Mesendoderm (in vitro differentiated cells): ENCODE data around the gene MGAT5. TPM values are rescaled to one million over a fixed set of nuclear protein-coding genes. Genes with fewer than 3 reads are reported as not detected.

Experiments
- DNase-seq: peaks from one replicate; pipeline ENCODE4 v3.0.0; 2013
- H2AK5ac ChIP-seq: 2 replicates; pipeline ENCODE4 v1.6.1; 2013; ENCODE audit warnings: low read length, inconsistent platforms
- H2BK120ac ChIP-seq: 2 replicates; pipeline ENCODE4 v1.6.1; 2013; ENCODE audit warnings: low read depth, mild to moderate bottlenecking, low read length, moderate library complexity, mixed read lengths
- H2BK15ac ChIP-seq: replicated peaks from 2 replicates; pipeline ENCODE4 v1.6.1; 2013; ENCODE audit warnings: low read depth, mild to moderate bottlenecking, moderate library complexity
- H2BK5ac ChIP-seq: 2 replicates; pipeline ENCODE4 v1.6.1; 2013; ENCODE audit warnings: low read length, inconsistent platforms
- H3K18ac ChIP-seq: 2 replicates; pipeline ENCODE4 v1.6.1; 2013; ENCODE audit warnings: mild to moderate bottlenecking, low read length, mixed read lengths
- H3K23ac ChIP-seq: one replicate; pipeline ENCODE4 v1.6.1; 2013; ENCODE audit warnings: low read length
- H3K27ac ChIP-seq: 2 replicates; pipeline ENCODE4 v1.5.1; 2013; ENCODE audit warnings: low read depth, mild to moderate bottlenecking, inconsistent platforms, low read length, moderate library complexity
- H3K27me3 ChIP-seq: 2 replicates; pipeline ENCODE4 v1.6.1; 2013; ENCODE audit warnings: low read length, control low read depth, mild to moderate bottlenecking, inconsistent platforms; ENCODE audit not compliant: insufficient read depth, poor library complexity
- H3K36me3 ChIP-seq: 2 replicates; pipeline ENCODE4 v1.6.1; 2013; ENCODE audit warnings: low read length, inconsistent platforms; ENCODE audit not compliant: control insufficient read depth, insufficient read depth
- H3K4ac ChIP-seq: one replicate; pipeline ENCODE4 v1.6.1; 2013; ENCODE audit warnings: low read depth, mild to moderate bottlenecking, low read length, moderate library complexity
- H3K4me1 ChIP-seq: 2 replicates; pipeline ENCODE4 v1.6.1; 2013; ENCODE audit warnings: low read depth, low read length, inconsistent platforms; ENCODE audit not compliant: control insufficient read depth
- H3K4me2 ChIP-seq: 2 replicates; pipeline ENCODE4 v1.6.1; 2013; ENCODE audit warnings: low read length
- H3K4me3 ChIP-seq: 2 replicates; pipeline ENCODE4 v1.5.1; 2013; ENCODE audit warnings: mild to moderate bottlenecking, low read length
- H3K56ac ChIP-seq: one replicate; pipeline ENCODE4 v1.6.1; 2013; ENCODE audit warnings: low read length
- H3K79me1 ChIP-seq: 2 replicates; pipeline ENCODE4 v1.6.1; 2013; ENCODE audit warnings: low read length, inconsistent platforms
- H3K79me2 ChIP-seq: 2 replicates; pipeline ENCODE4 v1.6.1; 2013; ENCODE audit warnings: mild to moderate bottlenecking, low read length; ENCODE audit not compliant: control insufficient read depth, insufficient read depth
- H3K9ac ChIP-seq: 2 replicates; pipeline ENCODE4 v1.6.1; 2013; ENCODE audit warnings: low read length, inconsistent platforms
- H4K5ac ChIP-seq: one replicate; pipeline ENCODE4 v1.6.1; 2013; ENCODE audit warnings: low read length
- H4K8ac ChIP-seq: one replicate; pipeline ENCODE4 v1.6.1; 2013; ENCODE audit warnings: low read depth, mild to moderate bottlenecking, control low read depth, low read length, moderate library complexity
- WGBS: extraction: QIAGEN DNeasy Blood & Tissue Kit; methylation state at CpG from one replicate; pipeline ENCODE4 v1.1.7; 2013; ENCODE audit warnings: low lambda C conversion rate, missing lambda C conversion rate; ENCODE audit not compliant: insufficient coverage; ENCODE audit errors: extremely low coverage; 5-methylcytosine and 5-hydroxymethylcytosine counted together
- small RNA-seq: library from polyadenylated mRNA; stranded (forward); fragments of <200 nt; extraction: miRNeasy Mini kit (QIAGEN cat#:217004); gene quantifications from one replicate; pipeline ENCODE3, GENCODE V24; 2013; ENCODE audit not compliant: insufficient read depth

The MGAT5 gene

DNA sequence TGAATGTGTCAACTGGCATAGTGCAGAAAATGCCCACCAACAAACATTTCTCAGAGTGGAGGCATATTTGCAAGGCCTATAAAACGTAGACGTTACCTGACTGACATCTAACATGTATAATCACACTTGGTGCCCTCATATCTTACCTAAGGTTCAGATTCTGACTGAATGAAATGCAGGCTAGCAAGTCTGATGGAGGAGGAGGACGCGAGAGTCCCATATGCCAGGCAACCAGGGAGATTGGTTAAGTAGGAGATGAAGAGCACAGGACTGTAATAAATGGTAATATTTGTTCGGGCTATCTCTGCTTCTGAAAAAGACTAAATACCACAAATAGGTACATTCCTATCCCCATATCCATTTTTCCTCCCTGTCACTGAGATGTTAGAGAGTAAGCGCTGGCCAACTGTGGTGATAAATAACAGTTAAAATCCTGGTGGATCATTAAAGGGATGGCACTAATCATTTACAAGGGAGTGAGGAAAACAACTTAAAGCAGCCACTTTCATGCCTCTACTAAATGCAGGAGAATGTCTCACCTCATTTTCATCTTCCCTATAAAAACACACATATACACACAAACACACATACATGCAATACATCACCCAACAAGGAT lies 247.7 kb downstream of the MGAT5 start:
- H3K79me2 ChIP-seq, result no peaks in the 10 kb centered on the region
- no peak overlapping the region for H4K8ac ChIP-seq
- H3K4me2 ChIP-seq, result no peak overlapping the region
- DNase-seq, result no peak
- H3K4me3 ChIP-seq, result no peak overlapping the region
- no peak overlapping the region for H2BK120ac ChIP-seq
- no peaks in the 10 kb centered on the region for H3K4me1 ChIP-seq
- no peak overlapping the region for H3K56ac ChIP-seq
- no peak overlapping the region for H2BK15ac ChIP-seq
- no peaks in the 10 kb centered on the region for H3K27me3 ChIP-seq
- H4K5ac ChIP-seq, result no peak overlapping the region
- no peaks in the 10 kb centered on the region for H3K36me3 ChIP-seq
- no peak overlapping the region for H3K27ac ChIP-seq
- no peak overlapping the region for H3K23ac ChIP-seq
- H3K4ac ChIP-seq, result no peak overlapping the region
- WGBS, result no CpG with 5 or more reads among the region's 6 CpGs
- no peaks in the 10 kb centered on the region for H3K79me1 ChIP-seq
- H2AK5ac ChIP-seq, result no peak overlapping the region
- H3K18ac ChIP-seq, result no peak overlapping the region
- no peak overlapping the region for H3K9ac ChIP-seq
- H2BK5ac ChIP-seq, result no peak overlapping the region

DNA sequence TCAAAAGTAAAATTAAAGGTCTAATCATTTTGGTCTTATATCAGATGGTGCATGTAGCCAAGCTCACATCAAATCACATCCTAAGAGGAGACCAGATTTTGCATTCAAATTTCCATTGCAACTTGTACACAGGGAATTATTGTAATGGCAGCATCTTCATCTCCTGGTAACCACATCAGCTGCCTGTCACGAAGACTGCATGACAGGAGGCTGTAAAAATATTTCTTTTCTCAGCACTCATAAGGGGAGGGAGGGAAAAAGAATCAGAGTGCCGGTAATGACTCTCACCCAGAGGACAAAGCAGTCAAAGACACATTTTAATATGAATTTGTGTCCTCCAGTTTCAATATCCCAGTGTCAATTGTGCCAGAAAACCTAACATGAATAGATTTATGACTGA lies 248.2 kb downstream of the MGAT5 start:
- no peak overlapping the region for H3K4ac ChIP-seq
- no peak overlapping the region for H3K18ac ChIP-seq
- no peak overlapping the region for H3K27ac ChIP-seq

More for the DNA sequence above, 248.2 kb downstream of the MGAT5 start:
- no peak overlapping the region for H4K5ac ChIP-seq
- no peak overlapping the region for H2BK120ac ChIP-seq
- H3K79me2 ChIP-seq, result no peaks in the 10 kb centered on the region
- H4K8ac ChIP-seq, result no peak overlapping the region
- H3K4me3 ChIP-seq, result no peak overlapping the region
- H3K23ac ChIP-seq, result no peak overlapping the region
- no peaks in the 10 kb centered on the region for H3K27me3 ChIP-seq
- H3K56ac ChIP-seq, result no peak overlapping the region
- no peak overlapping the region for H2BK5ac ChIP-seq
- H3K9ac ChIP-seq, result no peak overlapping the region
- WGBS, result no CpG with 5 or more reads among the region's 2 CpGs
- no peak for DNase-seq
- no peak overlapping the region for H2AK5ac ChIP-seq
- no peaks in the 10 kb centered on the region for H3K36me3 ChIP-seq
- no peak overlapping the region for H2BK15ac ChIP-seq
- no peak overlapping the region for H3K4me2 ChIP-seq
- no peaks in the 10 kb centered on the region for H3K79me1 ChIP-seq
- no peaks in the 10 kb centered on the region for H3K4me1 ChIP-seq

Small RNAs within 50 kb of the gene (small RNA-seq; reads per million reads assigned to genes)
- gene RNA5SP104, result not detected
